Activated CD4-positive, CD25-positive, alpha-beta regulatory T cell (primary cell): ENCODE measurements around the gene CDYL.
"Not testable (repeated sequence)": the region's sequence is repeated elsewhere in the genome, so short reads cannot be mapped to it uniquely, and the experiment has no call there.

Experiments
- DNase-seq, 4 experiments: peaks; one replicate each; lab custom pipeline; 2025; lab: John Stamatoyannopoulos, UW

The CDYL gene

DNA sequence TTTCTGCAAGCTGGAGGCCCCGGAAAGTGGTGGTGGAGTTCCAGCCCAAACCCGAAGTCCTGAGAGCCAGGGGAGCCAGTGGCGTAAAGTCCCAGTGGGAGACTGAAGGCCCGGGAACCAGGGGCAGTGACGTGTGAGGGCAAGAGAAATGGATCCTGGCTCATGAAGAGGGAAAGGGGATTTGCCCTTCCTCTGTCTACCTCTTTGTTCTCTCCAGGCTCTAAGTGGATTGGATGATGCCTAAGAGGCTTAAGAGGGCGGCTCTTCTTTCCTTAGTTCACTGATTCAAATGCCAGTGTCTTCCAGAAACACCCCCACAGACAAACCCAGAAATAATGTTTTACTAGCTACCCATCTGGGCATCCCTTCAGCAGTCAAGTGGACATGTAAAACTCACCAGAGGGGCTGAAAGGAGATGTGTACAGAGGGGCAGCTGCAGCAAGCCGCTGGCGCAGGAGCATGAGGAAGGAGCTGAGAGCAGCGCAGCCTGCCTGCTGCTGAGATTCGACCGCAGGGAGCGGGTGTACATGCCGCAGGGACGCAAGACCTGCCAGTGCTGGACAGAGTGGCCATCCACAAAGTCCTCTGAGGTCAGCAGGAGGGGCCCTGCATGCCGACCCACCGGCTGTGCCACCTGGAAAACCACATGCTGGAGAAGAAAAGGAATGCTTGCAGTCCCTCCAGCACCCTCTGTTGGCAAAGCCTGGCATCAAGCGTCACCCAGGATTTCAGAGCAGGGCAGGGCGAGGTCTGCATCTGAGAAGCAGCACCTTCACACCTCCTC, 29.5 kb downstream of the CDYL start:
- no peak for DNase-seq

DNA sequence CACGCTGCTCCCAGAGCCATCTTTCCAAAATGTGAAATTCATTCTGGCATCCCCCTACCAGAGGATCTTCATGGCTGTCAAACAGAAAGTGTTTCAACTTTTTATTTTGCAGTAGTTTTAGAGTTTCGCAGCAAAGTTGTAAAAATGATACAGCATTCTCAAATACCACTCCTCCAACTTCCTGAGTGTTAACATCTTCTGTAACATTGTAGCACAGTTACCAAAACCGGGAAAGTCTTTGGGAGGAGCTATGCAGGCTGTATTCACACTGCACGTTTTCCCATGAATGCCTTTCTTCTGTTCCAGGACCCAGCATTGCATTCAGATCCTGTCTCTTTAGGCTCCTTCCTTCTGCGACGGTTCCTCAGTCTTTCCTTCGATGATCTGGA, 30.1 kb downstream of the CDYL start:
- DNase-seq = no peak

DNA sequence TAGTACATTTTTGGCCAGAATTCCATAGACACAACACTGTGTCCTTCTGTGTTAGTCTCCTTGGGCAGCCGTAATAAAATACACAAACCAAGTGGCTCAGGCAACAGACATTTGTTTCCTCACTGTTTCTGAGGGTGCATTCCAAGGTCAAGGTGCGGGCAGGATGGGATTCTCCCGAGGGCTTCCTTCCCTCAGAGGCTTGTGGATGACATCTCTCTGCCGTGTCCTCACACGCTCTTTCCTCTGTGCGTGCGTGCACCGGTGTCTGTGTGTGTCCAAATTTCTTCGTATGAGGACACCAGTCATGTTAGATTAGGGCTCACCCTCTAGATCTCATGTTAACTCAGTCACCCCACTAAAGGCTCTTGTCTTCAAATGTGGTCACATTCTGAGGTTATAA, 30.6 kb downstream of the CDYL start:
- no peak for DNase-seq

DNA sequence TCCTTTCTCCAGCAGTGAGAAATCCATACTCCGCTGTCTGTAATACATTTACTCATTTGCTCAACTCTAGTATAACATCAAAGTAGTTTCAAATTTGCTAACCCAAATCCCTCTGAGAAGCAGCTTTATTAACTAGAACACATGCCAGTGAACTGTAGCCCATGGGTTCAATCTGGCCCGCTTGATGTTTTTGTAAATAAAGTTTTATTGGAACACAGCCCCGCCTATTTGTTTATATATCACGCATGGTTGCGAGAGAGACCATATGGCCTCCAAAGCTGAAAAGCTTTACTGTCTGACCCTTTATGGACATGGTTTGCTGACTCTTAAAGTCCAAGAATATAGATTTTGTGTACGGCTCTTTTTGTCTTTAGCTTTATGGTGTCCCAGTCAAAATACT, 32.2 kb downstream of the CDYL start:
- no peak for DNase-seq

DNA sequence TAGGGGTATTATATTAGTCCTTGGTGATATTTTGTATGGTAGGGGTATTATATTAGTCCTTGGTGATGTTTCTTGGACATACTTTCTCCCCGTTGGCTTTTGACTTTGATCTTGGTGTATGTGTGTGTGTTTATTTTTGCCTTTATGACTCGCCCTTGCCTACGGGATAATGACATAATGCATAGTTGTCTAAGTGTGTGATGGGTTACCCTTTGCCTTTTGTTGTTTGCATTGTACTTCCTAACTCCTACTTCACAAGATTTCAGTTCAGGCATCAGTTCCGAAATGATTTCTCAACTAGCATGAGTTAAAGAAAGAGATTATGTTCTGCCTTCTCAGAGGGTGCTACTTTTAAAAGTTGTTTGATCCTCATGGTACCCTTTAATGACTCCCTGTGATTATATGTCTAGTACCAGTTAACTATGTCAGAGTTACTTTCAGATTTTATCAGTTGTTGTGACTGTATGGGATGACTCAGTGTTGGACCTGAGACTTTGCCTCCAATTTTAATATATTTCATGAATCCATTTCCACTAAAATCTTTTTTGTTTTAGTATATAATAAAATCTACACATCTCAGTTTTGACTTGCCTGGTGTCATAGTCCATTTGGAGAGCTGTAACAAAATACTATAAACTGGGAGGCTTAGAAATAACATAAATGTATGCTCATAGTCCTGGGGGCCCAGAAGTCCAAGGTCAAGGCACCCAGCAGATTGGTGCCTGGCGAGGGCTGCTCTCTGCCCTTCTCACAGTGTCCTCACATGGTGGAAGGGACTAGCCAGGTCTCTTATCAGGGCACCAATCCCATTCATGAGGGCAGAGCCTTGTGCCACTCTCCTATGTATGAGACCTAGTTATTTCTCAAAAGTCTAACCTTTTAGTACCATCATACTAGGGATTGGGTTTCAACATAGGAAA, 34.1 kb downstream of the CDYL start:
- DNase-seq = no peak

DNA sequence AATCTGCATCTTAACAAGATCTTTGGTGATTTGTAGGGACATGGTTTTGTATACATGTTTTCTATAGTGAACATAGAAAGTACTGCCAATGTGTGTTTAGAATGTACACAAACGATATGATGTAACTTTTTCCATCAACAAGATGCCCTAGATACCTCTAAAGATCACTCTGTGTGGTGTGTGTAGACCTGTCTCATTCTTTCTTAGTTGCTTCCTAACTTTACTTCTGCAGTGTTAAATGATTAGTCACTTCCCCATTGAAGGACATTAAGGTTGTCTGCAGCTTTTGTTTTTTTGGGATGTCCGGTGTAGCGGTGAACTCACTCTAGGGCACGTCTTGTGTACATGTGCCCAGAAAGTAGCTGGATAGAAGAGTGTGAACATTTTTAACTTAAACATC, 35.9 kb downstream of the CDYL start:
- no peak for DNase-seq

DNA sequence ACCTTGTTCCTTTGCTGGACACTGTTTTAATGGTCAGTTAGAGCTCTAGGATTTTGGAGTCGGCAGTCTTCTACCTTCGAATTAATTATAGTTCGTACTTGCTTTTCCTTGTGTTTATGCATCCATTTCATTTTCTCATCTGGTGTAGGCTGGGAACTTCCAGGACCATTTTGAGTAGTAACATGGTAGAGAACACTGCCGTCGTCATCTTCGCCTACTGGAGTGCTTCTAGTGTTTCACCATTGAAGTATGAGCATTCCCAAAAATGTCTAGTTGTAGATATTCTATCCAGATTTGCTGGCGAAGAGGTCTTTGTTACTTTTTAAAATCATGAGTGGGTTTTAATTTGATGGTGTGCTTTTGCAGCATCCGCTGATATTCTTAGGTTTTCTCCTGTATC, 36.9 kb downstream of the CDYL start:
- DNase-seq = no peak

DNA sequence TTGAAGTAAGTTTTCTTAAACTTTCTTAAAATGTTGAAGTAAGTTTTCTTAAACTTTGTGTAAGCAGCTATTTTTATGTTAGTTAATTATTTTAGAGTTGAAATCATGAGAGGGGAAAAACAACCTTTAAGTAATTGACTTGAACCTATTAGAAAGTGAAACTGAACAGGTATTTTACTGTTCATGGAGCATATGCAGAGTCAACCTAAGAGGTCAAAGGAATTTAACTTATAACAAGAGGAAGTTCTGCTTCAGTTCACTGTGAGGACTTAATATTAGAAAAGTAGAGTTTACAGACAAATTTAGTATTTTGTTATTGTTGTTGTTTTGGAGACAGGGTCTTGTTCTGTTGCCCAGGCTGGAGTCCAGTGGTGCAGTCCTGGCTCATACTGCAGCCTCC, 38.0 kb downstream of the CDYL start:
- no peak for DNase-seq

DNA sequence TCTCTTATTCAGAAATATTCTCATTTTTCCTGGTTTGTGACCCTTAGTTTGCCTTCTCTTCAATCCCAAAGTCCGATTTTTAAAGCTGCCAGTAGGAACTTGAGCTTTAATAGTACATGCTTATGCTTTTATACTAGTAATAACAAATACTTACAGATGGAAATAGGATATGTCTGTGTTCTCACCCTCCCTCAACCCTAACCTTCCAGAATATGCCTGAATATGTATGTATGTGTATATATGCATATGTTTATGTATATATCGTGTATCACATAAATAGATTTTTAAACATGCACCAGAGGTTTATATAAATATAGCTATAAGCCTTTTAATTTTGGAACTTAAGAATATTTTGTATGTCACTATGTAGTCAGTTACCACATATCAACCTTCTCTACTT, 38.8 kb downstream of the CDYL start:
- DNase-seq = no peak

DNA sequence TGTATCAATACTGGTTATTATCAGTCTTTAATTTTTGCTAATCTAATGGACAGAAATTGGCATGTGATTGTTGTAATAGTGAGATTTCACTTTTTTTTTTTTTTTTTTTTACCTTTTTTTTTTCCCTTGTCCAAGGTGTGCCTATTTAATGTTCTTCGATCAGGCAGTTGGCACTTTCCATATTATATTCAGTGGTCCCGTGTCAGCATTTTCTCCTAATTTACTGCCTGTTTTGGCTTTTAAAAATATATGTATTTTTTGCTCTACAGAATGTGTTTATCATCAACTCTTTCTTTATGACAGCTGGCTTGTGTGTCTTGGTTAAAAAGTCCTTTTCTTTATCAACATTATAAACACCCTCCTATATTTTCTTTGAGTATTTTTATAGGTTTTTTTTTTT, 39.4 kb downstream of the CDYL start:
- DNase-seq = no peak

DNA sequence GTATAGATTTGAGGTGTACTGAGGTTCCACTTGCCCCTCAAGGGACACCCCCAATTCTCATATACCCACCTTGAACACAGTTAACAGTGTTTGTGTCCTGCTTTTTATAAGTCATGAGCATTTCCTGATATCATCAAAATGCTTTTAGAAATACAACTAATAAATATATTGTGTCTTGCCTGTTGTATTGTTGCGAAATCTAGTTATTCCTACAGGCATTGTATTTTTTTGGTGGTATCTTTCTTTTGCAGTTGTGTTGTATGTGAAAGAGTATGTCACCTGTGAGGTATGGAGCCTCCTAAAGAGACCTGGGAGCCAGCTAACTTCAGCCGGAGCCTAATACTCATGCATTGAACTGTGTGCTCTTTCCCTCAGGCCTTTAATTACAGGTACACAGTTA, 40.7 kb downstream of the CDYL start:
- DNase-seq = no peak

DNA sequence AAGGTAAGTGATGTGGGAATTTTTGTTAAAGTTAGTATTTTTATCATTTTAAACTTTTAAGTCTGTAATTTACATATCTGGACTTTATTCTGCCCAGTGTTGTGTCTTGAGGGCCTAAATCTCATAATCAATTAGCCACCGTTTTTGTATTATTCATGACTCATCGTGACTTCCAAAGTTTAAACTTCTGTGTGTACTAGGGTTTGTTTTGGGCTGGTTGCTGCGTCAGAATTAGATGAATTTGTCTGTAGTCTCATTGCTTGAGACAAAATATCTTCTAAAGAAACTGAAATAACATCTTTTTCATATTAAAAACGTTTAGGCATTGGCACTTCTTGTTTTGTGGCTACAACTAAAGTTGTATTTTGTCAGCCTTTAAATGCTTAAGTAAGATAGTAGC, 41.3 kb downstream of the CDYL start:
- no peak for DNase-seq

DNA sequence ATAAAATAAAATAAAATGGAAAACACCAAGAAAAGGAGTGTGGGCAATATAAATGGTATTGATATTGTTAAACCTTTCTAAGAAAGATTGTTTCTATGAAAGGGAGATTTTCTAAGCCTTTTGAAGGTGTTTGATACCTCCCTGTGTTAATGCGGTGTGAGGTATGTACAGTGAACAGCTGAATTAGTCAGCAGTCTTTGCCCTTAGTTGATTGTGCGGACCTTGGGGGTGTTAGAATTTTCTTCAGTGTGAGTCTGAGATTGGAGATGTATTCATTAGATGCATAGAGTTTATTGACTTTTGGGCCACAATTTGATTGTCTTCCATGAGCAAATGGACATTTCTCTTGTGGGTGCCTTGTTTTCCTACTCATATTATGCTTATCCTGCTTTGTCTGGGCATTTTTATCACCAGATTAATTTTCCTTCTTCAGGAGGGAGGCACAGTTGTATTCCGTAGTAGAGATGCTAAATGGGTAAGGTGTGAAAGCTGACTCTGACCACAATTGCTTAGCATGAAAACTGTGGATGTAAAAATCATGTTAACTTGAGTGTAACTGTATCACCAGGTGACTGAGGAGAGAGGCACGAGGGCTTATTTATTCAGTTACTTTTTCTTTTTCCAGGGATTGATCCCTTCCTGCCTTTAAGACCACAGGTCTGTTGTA, 42.2 kb downstream of the CDYL start:
- no peak for DNase-seq

DNA sequence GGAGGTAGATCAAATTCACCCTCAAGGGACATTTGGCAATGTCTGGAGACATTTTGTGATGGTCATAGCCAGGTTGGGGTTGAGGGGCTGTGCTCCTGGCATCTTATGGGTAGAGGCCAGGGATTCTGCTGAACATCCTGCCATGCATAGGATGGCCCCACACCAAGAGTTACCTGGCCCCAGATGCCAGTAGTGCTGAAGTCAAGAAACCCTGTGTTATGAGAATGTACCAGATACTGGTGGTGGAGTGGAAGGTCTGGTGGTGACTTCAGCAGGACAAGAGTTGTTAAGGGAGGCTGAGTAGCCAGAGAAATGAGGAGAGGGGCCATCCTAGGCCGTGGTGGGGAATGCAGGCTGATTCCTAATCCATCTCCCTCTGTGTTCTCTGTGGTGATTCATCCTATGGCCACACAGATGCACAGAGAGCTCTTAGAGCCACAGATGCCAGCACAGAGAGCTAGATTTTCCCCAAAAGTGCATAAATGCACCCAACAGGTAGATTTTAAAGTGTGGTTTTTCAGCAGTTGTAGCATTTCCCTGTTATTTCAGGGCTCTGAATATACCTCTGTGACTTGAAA, 43.6 kb downstream of the CDYL start:
- no peak for DNase-seq

DNA sequence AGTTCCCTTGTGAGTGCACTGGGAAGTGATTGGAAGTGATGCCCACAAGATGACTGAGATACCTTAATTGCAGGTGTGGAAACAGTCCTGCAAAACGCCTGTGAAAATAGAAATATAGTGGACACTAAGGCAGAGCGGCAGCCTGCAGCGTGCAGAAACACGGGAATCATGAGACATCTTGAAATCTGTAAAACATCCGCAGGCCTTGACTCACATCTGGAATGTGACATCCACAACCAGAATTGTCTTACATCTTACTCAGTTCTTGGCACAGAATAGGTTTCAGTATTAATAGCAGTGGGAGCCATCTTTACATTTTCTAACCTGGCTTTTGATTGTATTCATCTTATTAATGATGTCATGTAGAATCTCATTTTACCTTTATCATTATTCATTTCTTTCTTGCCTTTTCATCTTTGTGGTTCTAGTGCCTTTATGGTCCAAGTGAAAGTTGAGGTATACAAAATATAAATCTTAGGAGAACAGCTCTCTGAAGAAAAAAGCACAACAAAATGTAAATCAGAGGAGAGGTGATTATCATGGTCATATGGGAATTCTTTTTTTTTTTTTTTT, 44.6 kb downstream of the CDYL start:
- no peak for DNase-seq

DNA sequence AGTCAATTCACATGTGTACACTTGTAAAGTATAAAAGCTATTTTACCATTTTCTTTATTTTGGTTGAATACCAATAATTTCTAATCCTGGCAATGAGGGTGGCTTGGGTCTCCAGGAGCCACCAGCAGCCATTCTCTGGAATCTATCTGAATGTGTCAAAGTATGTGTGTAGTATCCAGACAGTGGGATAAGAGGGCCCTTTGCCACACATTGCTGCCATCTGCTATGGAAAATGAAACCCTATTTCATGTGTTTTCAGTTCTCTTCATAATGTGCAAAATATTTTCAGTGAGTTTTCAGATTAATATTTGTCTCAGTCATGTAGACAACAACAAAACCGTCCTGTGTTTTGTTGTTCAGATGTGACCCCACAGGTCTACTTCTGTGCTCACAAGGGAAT, 46.3 kb downstream of the CDYL start:
- DNase-seq = no peak

DNA sequence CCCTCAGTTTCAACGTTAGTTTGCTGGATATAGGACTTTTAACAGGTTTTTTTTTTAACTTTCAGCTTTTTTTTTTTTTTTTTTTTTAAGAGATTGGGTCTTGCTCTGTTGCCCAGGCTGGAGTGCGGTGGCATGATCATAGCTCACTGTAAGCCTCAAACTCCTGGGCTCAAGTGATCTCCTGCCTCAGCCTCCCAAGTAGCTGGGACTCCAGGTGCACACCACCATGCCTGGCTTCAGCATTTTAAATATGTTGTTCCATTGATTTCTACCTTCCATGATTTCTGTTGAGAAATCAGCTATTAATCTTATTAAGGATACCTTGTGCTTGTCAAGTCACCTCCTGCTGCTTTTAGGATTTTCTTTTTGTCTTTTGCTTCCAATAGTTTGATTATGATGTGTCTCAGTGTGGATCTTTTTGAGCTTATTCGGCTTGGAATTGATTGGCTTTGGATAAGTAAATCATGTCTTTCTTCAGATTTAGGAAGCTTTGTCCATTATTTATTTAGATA, 52.0 kb downstream of the CDYL start:
- DNase-seq = no peak

DNA sequence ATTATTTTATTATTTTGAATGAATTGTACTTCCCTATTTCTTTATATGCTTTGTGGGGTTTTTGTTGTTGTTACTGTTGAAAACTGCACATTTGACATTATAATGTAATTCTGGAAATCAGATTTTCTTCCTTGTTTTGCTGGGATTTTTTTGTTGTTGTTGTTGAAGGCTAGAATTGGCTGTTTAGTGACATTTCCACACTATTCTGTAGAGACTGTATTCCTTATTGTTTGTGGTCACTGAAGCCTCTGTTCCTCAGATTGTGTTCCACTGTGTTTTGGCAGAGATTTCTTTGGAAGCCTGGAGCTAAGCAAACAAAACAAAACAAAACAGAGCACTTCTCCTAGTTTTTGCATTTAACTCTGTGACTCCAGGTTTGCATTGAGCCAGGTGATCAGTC, 52.9 kb downstream of the CDYL start:
- DNase-seq = no peak

DNA sequence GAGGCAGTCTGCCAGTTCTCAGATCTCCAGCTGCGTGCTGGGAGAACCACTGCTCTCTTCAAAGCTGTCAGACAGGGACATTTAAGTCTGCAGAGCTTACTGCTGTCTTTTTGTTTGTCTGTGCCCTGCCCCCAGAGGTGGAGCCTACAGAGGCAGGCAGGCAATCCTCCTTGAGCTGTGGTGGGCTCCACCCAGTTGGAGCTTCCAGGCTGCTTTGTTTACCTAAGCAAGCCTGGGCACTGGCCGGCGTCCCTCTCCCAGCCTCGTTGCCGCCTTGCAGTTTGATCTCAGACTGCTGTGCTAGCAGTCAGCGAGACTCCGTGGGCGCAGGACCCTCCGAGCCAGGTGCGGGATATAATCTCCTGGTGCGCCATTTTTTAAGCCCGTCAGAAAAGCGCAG, 59.3 kb downstream of the CDYL start:
- DNase-seq = not testable (repeated sequence)

DNA sequence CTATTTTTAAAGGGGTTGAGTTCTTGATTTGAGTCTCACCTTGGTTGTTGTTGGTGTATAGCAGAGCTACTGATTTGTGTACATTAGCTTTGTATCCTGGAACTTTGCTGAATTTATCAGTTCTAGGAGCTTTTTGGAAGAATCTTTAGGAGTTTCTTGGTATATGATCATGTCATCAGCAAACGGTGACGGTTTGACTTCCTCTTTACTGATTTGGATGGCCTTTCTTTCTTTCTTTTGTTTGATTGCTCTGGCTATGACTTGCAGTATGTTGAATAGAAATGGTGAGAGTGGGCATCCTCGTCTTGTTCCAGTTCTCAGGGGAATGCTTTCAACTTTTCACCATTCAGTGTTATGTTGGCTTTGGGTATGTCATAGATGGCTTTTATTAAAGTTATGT, 64.0 kb downstream of the CDYL start:
- no peak for DNase-seq

DNA sequence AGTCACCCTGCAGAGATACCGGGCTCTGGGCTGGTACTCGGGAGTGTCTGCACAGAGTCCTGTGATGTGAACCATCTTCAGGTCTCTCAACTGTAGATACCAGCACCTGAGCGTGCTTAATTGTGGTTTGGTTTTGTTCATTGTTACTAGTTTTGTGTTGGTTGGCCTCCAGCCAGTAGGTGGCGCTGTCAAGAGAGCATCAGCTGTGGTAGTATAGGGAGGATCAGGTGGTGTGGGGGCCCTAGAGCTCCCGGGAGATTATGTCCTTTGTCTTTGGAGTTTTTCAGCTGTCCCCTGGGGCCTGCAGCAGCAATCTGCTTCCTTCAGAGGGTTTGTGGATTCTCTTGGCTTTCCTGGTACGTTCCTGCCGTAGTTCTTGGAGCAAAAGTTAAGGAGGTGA, 67.9 kb downstream of the CDYL start:
- DNase-seq = no peak

DNA sequence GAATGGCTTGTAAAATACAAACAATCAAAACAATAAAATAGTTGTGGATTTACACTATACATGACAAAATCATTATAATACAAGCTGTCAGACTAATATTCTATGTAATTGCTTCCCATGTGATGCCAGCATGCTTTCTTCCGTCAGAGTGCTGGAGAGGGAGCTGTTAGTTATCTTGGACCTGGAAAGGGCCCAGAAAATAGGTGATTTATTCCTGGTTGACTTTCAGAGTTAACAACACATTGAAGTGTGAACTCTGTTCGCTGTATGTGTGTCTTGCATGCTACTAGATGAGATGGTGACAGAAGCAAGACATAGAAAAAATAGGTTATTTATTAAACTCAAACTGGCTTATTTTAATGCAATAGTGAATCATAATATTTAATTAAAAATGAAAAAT, 70.2 kb downstream of the CDYL start:
- no peak for DNase-seq
